ENCODE measurements around the gene LRBA.

Gene LRBA

GRCh38 chr4:150656891-150657290 lies 358.2 kb downstream of the LRBA start:
- FAIRE-seq = no peak

GRCh38 chr4:150650751-150651150 lies 364.3 kb downstream of the LRBA start:
- peak; percentile 75 for FAIRE-seq

- no peak for FAIRE-seq
Measured at GRCh38 chr4:150648123-150648522, 367.0 kb downstream of the LRBA start.

GRCh38 chr4:150647008-150647407 lies 368.1 kb downstream of the LRBA start:
- no peak for FAIRE-seq

GRCh38 chr4:150641612-150642011 lies 373.5 kb downstream of the LRBA start:
- FAIRE-seq = no peak

- FAIRE-seq = no peak
Measured at GRCh38 chr4:150632639-150633038, 382.4 kb downstream of the LRBA start.

- FAIRE-seq = no peak
Measured at GRCh38 chr4:150628073-150628472, 387.0 kb downstream of the LRBA start.

- FAIRE-seq = no peak
Measured at GRCh38 chr4:150625033-150625432, 390.1 kb downstream of the LRBA start.

GRCh38 chr4:150624055-150624454 lies 391.0 kb downstream of the LRBA start:
- FAIRE-seq = no peak

- no peak for FAIRE-seq
Measured at GRCh38 chr4:150619042-150619441, 396.0 kb downstream of the LRBA start.

GRCh38 chr4:150609131-150609530 lies 406.0 kb downstream of the LRBA start:
- no peak for FAIRE-seq

- no peak for FAIRE-seq
Measured at GRCh38 chr4:150600812-150601445, 414.2 kb downstream of the LRBA start.

GRCh38 chr4:150599547-150599946 lies 415.5 kb downstream of the LRBA start:
- no peak for FAIRE-seq

GRCh38 chr4:150598909-150599308 lies 416.2 kb downstream of the LRBA start:
- no peak for FAIRE-seq

GRCh38 chr4:150593996-150594395 lies 421.1 kb downstream of the LRBA start:
- FAIRE-seq = no peak

GRCh38 chr4:150591904-150592303 lies 423.2 kb downstream of the LRBA start:
- FAIRE-seq = no peak

- FAIRE-seq = no peak
Measured at GRCh38 chr4:150591406-150591805, 423.7 kb downstream of the LRBA start.

- FAIRE-seq = no peak
Measured at GRCh38 chr4:150590631-150591030, 424.5 kb downstream of the LRBA start.

- no peak for FAIRE-seq
Measured at GRCh38 chr4:150589157-150589556, 425.9 kb downstream of the LRBA start.

GRCh38 chr4:150588316-150588715 lies 426.8 kb downstream of the LRBA start:
- FAIRE-seq = no peak

GRCh38 chr4:150586162-150586810 lies 428.8 kb downstream of the LRBA start:
- FAIRE-seq = peak; percentile 10

- no peak for FAIRE-seq
Measured at GRCh38 chr4:150585611-150586010, 429.5 kb downstream of the LRBA start.

GRCh38 chr4:150584111-150584915 lies 430.8 kb downstream of the LRBA start:
- no peak for FAIRE-seq

Measured in colon (tissue), 2 donors.